Skeletal muscle tissue (tissue), 4 donors: ENCODE data around the gene DTNB. TPM values are rescaled to one million over a fixed set of nuclear protein-coding genes. Genes with fewer than 3 reads are reported as not detected.

Experiments used
- H3K27ac ChIP-seq: one replicate; pipeline ENCODE4 v1.7.0; 2013; ENCODE audit warnings: mild to moderate bottlenecking, low read depth, low read length, inconsistent platforms
- H3K27me3 ChIP-seq, 3 donors: one replicate each; pipeline ENCODE4 v1.7.0; 2013; ENCODE audit warnings: low read length in 3 of 3; ENCODE audit not compliant: control insufficient read depth in 3 of 3, insufficient read depth in 3 of 3
- H3K36me3 ChIP-seq, 3 donors: one replicate each; pipeline ENCODE4 v1.7.0; 2013; ENCODE audit warnings: low read length in 3 of 3; ENCODE audit not compliant: control insufficient read depth in 3 of 3, insufficient read depth in 3 of 3
- H3K4me1 ChIP-seq, 3 donors: one replicate each; pipeline ENCODE4 v1.7.0; 2013; ENCODE audit warnings: low read length in 3 of 3, mild to moderate bottlenecking in 3 of 3; ENCODE audit not compliant: control insufficient read depth in 3 of 3, insufficient read depth in 3 of 3
- H3K4me3 ChIP-seq, 3 donors: one replicate each; pipeline ENCODE4 v1.7.0; 2013; ENCODE audit warnings: low read length in 3 of 3
- H3K9ac ChIP-seq, 3 donors: one replicate each; pipeline ENCODE4 v1.7.0; 2013; ENCODE audit warnings: low read length in 3 of 3, mild to moderate bottlenecking in 3 of 3, moderate library complexity in 2 of 3, low read depth in 1 of 3
- H3K9me3 ChIP-seq, 3 donors: one replicate each; pipeline ENCODE4 v1.7.0; 2013; ENCODE audit warnings: low read length in 3 of 3; ENCODE audit not compliant: control insufficient read depth in 3 of 3
- total RNA-seq: library from RNA; depleted of rRNA; stranded (reverse); fragments of >200 nt; gene quantifications from one replicate; pipeline ENCODE4 v1.2.3, GENCODE V29; 2014
- donor health status: Osteomylitis.

Gene DTNB
- total RNA-seq, 1 donor from 2014 or later = 3.1 TPM

GRCh38 chr2:25499157-25499556 is 174.2 kb downstream of the DTNB start:
- no peak overlapping the region for H3K27ac ChIP-seq
- no peaks in the 10 kb centered on the region for H3K36me3 ChIP-seq
- no peaks in the 10 kb centered on the region for H3K4me1 ChIP-seq

DNA sequence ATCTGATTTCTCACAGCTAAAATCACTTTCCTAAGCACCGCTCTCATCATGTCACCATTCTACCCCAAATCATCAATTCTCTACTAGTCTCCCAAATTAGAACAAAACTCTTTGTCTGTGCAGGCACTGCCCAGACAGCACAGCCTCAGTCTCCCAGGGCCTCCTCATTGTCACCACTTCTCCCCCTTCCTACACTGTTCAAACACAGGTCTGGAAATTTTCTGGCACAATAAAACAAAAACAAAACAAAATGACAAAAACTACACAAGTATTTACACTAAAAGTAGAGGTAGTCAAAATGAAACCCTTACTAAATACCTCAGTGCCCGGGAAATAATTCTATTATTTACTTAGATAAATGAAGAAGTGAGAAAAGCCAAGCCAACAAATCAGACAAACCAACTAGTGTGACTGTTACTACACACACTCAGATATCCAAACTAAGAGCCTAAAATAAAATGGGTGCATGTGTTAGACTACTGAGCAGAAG is 175.4 kb downstream of the DTNB start:
- Histone ChIP-seq H3K9me3 (no peaks in the 10 kb centered on the region), H3K27ac (no peak overlapping the region), H3K4me3 (no peak overlapping the region), H3K9ac (no peak overlapping the region), H3K27me3 (no peaks in the 10 kb centered on the region), H3K4me1 (no peaks in the 10 kb centered on the region), H3K36me3 (no peaks in the 10 kb centered on the region)

More at GRCh38 chr2:25499157-25499556, 174.2 kb downstream of the DTNB start:
- no peaks in the 10 kb centered on the region for H3K9me3 ChIP-seq
- H3K9ac ChIP-seq = no peak overlapping the region
- no peak overlapping the region for H3K4me3 ChIP-seq
- H3K27me3 ChIP-seq = no peaks in the 10 kb centered on the region

- H3K36me3 ChIP-seq = no peaks in the 10 kb centered on the region
- H3K9ac ChIP-seq = no peak overlapping the region
- no peaks in the 10 kb centered on the region for H3K27me3 ChIP-seq
- H3K4me1 ChIP-seq = no peaks in the 10 kb centered on the region
- H3K4me3 ChIP-seq = no peak overlapping the region
- no peak overlapping the region for H3K27ac ChIP-seq
- no peaks in the 10 kb centered on the region for H3K9me3 ChIP-seq
Measured at GRCh38 chr2:25497229-25497917, 176.0 kb downstream of the DTNB start.

DNA sequence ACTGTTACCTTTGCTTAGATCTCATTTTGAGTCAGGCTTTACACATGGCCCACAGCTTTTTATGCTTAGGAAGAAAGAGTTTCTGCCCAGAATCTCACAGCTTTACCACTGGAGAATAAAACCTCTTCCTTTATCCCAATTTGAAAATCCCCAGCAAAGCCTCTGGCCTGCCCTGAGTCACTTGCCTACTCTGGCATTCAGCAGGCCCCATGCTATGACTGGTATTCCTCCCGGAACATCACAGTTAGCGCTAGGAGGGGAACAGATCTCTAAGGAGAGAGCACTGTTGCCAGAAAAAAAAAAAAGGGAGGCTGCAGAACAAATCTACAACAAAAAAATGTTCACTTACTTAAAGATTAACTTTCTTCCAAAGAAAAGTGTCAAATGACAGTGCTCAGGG is 178.8 kb downstream of the DTNB start:
- Histone ChIP-seq H3K9me3 (no peaks in the 10 kb centered on the region), H3K36me3 (no peaks in the 10 kb centered on the region), H3K9ac (no peak overlapping the region), H3K27me3 (no peaks in the 10 kb centered on the region), H3K27ac (no peak overlapping the region), H3K4me3 (no peak overlapping the region), H3K4me1 (no peaks in the 10 kb centered on the region)

DNA sequence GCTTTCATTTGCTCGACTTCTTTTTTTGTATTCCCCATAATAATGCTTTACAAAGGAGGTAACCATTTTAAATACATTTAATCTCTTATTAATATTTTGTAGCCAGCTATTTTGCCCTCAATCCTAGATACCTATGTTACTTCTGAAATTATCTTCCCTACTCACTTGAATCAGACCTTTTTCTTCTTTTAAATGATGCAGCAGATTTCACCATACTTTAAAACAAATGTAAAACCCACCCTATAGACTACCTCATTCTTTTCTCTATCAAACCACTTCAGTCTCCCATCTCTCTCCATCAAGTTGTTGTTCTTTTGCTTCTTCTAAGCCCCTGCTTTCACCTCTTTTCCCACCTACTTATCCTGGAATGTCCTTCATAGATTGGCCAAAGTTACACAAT is 180.2 kb downstream of the DTNB start:
- Histone ChIP-seq H3K9me3 (no peaks in the 10 kb centered on the region), H3K27ac (no peak overlapping the region), H3K9ac (no peak overlapping the region), H3K4me3 (no peak overlapping the region), H3K4me1 (no peaks in the 10 kb centered on the region), H3K27me3 (no peaks in the 10 kb centered on the region), H3K36me3 (no peaks in the 10 kb centered on the region)

DNA sequence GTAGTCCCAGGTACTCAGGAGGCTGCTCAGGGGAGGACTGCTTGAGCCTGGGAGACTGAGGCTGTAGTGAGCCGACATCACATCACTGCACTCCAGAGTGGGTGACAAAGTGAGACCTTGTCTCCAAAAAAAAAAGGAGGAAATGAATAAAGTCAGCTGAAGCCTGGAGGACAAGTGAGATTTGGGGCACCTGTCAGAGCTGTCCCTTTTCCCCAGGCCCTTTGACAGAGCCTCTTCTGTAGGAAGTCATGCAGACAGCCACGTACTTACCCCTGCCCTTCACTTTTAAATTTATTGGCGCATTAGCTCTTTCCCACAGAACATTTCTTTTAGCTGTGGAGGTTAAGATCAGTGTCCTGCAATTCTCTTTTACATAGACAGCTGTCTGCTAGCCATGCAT is 180.7 kb downstream of the DTNB start:
- Histone ChIP-seq H3K27me3 (no peaks in the 10 kb centered on the region), H3K36me3 (no peaks in the 10 kb centered on the region), H3K4me3 (no peak overlapping the region), H3K4me1 (no peaks in the 10 kb centered on the region), H3K9ac (no peak overlapping the region), H3K27ac (no peak overlapping the region), H3K9me3 (no peaks in the 10 kb centered on the region)

- H3K27me3 ChIP-seq = no peaks in the 10 kb centered on the region
- no peak overlapping the region for H3K27ac ChIP-seq
- H3K4me1 ChIP-seq = no peaks in the 10 kb centered on the region
- H3K9me3 ChIP-seq = no peaks in the 10 kb centered on the region
- no peak overlapping the region for H3K9ac ChIP-seq
- no peak overlapping the region for H3K4me3 ChIP-seq
- H3K36me3 ChIP-seq = no peaks in the 10 kb centered on the region
Measured at GRCh38 chr2:25491966-25492532, 181.3 kb downstream of the DTNB start.

DNA sequence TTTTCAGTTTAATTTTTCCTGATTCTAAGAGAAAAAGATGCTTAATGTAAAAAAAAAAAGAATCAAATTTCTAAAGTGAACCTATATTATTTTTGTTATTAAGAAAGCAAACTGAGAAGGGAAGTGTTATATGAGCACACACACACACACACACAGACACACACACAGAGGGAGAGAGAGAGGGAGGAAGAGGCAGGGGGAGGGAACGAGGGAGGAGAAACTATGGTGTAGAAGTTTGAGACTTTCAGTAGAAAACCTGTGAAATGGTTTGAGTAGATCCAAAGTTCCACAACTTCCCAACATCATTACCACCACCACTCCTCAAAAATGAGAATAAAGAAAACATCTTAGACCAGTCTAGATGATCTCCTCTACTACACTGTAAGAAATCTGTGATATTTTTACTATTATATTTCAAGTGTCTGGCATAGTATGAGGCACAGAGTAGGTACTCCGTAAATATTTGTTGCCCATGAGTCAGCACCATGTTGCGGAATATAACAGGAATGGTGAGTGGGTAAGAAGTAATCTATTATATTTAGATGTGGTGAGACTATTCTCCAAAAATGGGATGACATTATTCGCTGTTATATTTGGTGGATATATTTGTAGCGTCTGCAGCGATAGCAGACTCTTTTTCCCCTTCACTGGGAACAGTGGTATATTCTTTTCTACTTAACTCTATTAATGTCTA is 182.2 kb downstream of the DTNB start:
- Histone ChIP-seq H3K27ac (no peak overlapping the region), H3K36me3 (no peaks in the 10 kb centered on the region), H3K4me3 (peak overlapping the region in 1 of 3 donors; percentile 7), H3K4me1 (no peaks in the 10 kb centered on the region), H3K27me3 (no peaks in the 10 kb centered on the region), H3K9me3 (no peaks in the 10 kb centered on the region), H3K9ac (peak overlapping the region in 1 of 3 donors; percentile 18)

DNA sequence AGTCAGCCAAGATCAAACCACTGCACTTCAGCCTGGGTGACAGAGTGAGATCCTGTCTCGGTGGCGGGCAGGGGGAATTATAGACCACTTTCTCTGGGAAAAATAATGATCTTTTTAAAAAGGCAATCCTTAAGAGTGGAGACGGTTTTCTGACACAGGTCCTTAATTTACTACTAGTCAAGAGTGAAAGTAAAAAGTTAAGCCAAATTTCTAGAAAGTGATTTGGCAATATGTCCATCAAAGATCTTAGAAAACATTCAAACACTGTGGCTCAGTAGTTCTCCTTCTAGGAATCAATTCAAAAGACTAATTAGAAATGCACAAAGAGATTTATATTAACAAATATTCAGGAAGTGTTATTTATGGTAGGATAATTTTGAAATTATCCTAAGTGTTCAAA is 183.2 kb downstream of the DTNB start:
- H3K27ac ChIP-seq = no peak overlapping the region

GRCh38 chr2:25489631-25490030 is 183.7 kb downstream of the DTNB start:
- no peaks in the 10 kb centered on the region for H3K9me3 ChIP-seq

More for the DNA sequence above, 183.2 kb downstream of the DTNB start:
- H3K9ac ChIP-seq = no peak overlapping the region
- H3K36me3 ChIP-seq = no peaks in the 10 kb centered on the region
- no peaks in the 10 kb centered on the region for H3K4me1 ChIP-seq
- no peaks in the 10 kb centered on the region for H3K27me3 ChIP-seq
- H3K9me3 ChIP-seq = no peaks in the 10 kb centered on the region
- no peak overlapping the region for H3K4me3 ChIP-seq

More at GRCh38 chr2:25489631-25490030, 183.7 kb downstream of the DTNB start:
- H3K27ac ChIP-seq = no peak overlapping the region
- no peaks in the 10 kb centered on the region for H3K36me3 ChIP-seq
- H3K4me1 ChIP-seq = no peaks in the 10 kb centered on the region
- no peak overlapping the region for H3K9ac ChIP-seq
- H3K27me3 ChIP-seq = no peaks in the 10 kb centered on the region
- no peak overlapping the region for H3K4me3 ChIP-seq
